Fibroblast of pulmonary artery (primary cell): ENCODE results near the gene EFCAB13.

Experiments
- DNase-seq: peaks from one replicate; pipeline ENCODE4 v3.0.0-alpha.2; 2010; ENCODE audit warnings: low read depth
- H3K4me3 ChIP-seq: replicated peaks from 2 replicates; pipeline ENCODE4 v1.5.1; 2011; ENCODE audit warnings: low read depth, mild to moderate bottlenecking, control low read depth, low read length, moderate library complexity
- CTCF ChIP-seq: IDR thresholded peaks from 2 replicates; pipeline ENCODE4 v1.5.1; 2011; ENCODE audit warnings: mild to moderate bottlenecking, control low read depth, low read length, inconsistent platforms; ENCODE audit errors: missing control alignments

EFCAB13 gene

GRCh38 chr17:47295037-47295873, 28.5 kb upstream of the EFCAB13 start:
- no peak for TF ChIP-seq CTCF
- no peak for DNase-seq
- no peak overlapping the region for H3K4me3 ChIP-seq

GRCh38 chr17:47295874-47296255, 27.9 kb upstream of the EFCAB13 start:
- TF ChIP-seq CTCF: no peak
- DNase-seq: no peak
- no peak overlapping the region for H3K4me3 ChIP-seq

GRCh38 chr17:47297661-47298400, 25.9 kb upstream of the EFCAB13 start:
- DNase-seq: peak; percentile 28
- TF ChIP-seq CTCF: no peak
- no peak overlapping the region for H3K4me3 ChIP-seq

GRCh38 chr17:47298712-47299111, 25.0 kb upstream of the EFCAB13 start:
- TF ChIP-seq CTCF: no peak
- DNase-seq: no peak
- H3K4me3 ChIP-seq: no peak overlapping the region

- DNase-seq: no peak
- H3K4me3 ChIP-seq: no peak overlapping the region
- no peak for TF ChIP-seq CTCF
Observed at GRCh38 chr17:47299239-47299910, 24.4 kb upstream of the EFCAB13 start.

GRCh38 chr17:47300718-47301117, 23.0 kb upstream of the EFCAB13 start:
- H3K4me3 ChIP-seq: no peak overlapping the region
- no peak for DNase-seq
- TF ChIP-seq CTCF: no peak
